Stimulated activated CD4-positive, alpha-beta T cell treated with anti-CD3 and anti-CD28 coated beads, Interleukin-4, amount 100 ng/mL, for 4 hours (primary cell): ENCODE measurements around the gene CDK6.

Experiments
- DNase-seq, 2 experiments: peaks; one replicate each; pipeline ENCODE4 v3.0.0-alpha.2; 2020

Gene CDK6

GRCh38 chr7:92824901-92825480 lies 11.4 kb downstream of the CDK6 start:
- no peak for DNase-seq

DNA sequence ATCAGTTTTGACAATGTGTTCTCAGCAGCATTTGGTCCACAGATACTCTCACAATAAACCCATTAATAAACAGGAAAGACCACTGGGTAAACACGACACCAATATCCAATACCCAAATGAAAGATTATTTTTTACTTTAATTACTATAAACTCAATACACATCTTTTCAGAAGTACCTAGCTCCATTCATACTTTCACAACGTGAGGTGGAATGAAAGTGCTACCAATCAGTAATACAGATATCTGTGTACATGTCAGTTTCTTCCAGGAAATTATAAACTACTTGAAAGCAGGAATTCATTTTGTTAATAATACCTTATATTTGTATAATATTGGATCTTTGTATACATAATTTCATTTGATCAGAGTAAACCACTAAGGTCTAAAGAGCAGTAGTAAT lies 11.9 kb downstream of the CDK6 start:
- no peak for DNase-seq

GRCh38 chr7:92823042-92823441 lies 13.3 kb downstream of the CDK6 start:
- no peak for DNase-seq

GRCh38 chr7:92820191-92820590 lies 16.2 kb downstream of the CDK6 start:
- no peak for DNase-seq

DNA sequence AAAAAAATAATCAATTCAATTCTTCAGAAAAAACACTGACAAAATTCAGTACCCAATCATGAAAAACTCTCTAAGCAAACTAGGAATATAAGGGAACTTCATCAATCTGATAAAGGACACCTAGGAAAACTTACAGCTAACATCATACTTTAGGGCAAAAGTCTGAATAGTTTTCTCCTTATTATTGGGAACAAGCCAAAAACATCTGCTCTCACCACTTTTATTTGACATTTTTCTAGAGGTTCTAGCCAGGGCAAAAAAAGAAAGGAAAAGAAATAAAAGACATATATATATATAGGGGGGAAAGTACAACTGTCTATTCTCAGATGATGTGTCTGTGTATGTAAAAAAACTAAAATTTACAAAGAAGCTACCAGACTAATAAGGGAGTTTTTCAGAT lies 19.0 kb downstream of the CDK6 start:
- no peak for DNase-seq

DNA sequence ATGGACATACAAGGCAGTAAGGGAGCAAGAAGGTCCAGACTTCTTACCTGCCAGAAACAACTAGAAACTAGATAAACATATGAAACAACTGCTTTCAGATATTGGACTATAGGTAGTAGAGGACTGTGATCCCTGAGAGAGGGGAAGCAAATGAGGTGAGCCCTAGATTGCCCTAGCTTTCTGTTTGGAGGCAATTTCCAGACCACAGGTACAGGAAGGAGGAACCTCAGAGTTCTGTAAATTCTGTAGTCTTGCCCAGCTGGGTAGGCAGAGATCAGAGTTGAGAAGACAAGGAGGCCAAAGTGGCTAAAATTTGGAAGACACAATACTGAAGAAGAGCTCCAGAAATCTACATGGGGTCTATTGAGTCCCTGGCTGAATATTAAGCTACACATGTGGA lies 21.0 kb downstream of the CDK6 start:
- DNase-seq: no peak

GRCh38 chr7:92813390-92814024 lies 22.9 kb downstream of the CDK6 start:
- DNase-seq: peak in 1 of 2 experiments; percentile 15

DNA sequence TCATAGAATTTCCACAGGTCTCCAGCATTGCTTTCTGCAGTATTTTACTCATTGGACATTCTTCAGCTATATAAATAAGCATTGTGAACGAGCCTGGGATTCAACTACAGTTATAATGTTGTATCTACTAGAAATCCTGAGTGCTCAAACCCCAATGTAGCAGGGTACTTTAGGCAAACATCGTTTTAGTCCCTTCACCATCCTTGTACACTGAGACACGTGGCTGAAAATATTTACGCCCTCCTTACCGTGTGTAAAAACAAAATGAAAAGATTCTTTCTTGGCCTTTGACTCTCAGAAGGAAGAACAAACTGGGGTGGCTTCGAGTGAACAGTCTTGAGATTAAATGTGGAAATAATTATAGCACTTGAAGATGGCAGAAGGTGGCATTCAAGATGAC lies 25.2 kb downstream of the CDK6 start:
- no peak for DNase-seq

DNA sequence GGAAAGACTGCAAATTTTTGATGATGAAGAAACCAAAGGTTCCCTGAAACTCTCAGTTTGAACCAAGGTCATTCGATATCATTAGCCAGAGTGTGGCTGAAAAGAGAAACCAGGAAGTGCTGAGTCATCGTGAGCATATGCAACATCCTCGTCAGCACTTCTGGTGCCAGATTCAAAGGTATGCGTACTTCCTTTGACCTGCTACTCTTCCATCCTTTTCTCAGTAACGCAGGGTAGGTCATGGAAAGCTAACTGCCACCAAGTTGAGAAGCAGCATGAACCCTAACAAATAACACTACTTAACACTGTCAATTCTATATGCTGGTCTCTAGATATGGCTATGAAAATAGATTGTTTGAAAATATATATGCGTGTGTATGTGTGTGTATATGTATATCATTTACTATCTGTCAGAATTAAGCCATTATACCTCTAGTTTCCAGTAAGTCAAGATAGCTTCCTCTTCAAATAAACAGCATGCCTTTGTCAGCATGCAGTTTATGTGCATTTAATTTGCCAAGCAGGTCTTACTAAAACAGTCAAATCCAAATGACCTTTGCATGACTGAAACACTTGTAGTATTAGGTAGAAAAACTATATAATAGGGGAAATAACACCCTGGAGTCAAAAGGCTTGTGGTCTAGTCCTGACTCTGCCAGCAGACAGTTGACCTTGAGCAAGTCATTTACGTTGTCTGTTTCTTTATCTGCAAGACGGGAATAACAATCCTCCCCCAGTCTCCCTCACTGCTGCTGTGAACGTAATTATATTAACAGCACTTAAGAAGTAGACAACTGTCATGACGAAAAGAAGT lies 26.4 kb downstream of the CDK6 start:
- peak; percentile 16 to 66 for DNase-seq

DNA sequence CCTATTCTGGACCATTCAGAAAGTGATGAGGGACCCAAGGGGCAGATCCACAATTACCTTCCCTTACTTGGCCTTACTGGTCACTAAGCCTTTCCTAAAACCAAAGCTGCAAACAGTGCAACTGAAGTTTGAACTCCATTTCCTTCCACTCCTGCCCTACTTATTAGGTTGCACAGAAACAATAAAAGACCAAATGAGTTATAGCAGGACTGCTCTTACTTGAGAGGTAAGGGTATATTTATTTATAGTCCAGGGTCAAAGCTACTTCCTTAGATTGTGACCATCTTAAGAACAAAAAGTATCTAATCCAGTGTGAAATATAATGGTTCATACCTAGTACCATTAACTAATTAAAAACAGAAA lies 27.0 kb downstream of the CDK6 start:
- no peak for DNase-seq

GRCh38 chr7:92808635-92809034 lies 27.7 kb downstream of the CDK6 start:
- no peak for DNase-seq

GRCh38 chr7:92808006-92808405 lies 28.4 kb downstream of the CDK6 start:
- DNase-seq: no peak

DNA sequence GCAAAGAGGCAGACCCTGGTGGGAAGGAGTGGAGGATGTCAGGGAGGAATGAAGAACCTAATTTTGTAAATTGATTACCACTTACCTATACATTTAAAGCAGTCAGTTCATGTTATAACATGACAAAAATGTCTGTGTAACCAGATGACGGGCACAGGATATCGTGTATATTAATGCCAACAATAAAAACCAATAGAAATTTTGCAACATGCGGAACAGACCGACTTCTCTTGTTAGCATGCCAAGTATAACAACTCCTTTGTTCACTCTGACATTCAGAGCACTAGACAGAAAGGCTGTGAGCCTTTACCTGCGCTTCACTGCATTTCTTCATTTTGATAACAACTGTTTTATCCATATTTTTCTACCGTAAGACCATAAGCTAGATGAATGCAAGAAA lies 29.9 kb downstream of the CDK6 start:
- no peak for DNase-seq

GRCh38 chr7:92802406-92802805 lies 34.0 kb downstream of the CDK6 start:
- DNase-seq: no peak

DNA sequence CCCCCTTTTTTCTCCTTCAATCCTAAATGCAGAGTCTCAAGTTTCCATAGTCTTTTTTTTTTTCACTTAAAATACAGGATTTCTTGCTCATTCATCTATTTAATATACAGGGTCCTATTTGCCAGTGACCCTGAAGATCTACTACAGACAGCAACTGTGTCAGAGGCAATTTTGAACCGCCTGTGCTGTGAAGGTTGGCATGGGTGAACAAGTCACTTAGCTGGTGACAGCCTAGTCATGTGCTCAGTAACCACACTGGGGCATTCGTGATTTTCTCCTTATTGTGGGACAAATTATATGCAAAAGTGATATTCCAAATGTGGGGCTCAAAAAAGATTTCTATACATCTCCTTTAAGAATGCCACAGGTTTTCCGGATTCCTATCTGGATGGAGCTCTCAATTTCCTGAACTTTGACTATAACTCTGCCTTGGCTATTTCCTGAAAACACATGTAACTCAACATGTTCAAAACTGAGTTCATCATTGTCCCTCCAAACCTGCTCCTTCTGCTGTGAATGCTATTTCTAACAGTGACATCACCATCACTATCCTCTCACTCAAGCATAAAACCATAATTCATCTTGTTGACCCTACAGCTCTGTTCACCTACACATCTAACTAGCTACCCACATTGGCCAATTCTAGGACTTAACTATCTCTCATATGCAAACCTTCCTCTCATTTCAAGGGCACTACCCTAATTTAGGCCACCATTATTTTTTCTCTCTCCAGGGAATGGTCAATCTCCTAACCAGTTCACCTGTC lies 36.7 kb downstream of the CDK6 start:
- DNase-seq: no peak

GRCh38 chr7:92798517-92799249 lies 37.7 kb downstream of the CDK6 start:
- DNase-seq: no peak

DNA sequence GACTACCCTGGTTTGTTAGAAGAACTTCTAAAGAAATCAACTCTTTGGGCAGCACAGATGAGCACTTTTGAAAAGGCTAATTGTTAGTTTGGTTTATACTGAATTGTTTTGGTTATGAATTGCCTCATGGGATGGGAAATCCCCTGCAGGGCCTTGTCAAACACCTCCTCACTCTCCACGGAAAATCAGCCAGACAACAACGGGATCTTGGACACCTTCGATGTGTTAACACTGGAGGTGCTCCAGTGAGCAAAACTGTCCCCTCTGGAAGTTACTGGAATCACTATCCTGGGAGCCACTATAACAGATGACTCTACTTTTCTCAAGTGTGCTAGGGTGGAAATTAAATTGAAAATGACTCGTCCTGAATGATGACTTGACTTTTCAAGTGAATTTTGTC lies 38.7 kb downstream of the CDK6 start:
- peak; percentile 5 to 14 for DNase-seq

GRCh38 chr7:92797284-92797683 lies 39.1 kb downstream of the CDK6 start:
- no peak for DNase-seq

- no peak for DNase-seq
Observed at GRCh38 chr7:92794831-92795230, 41.5 kb downstream of the CDK6 start.

GRCh38 chr7:92794391-92794790 lies 42.0 kb downstream of the CDK6 start:
- no peak for DNase-seq

- no peak for DNase-seq
Observed at GRCh38 chr7:92793656-92794205, 42.6 kb downstream of the CDK6 start.

DNA sequence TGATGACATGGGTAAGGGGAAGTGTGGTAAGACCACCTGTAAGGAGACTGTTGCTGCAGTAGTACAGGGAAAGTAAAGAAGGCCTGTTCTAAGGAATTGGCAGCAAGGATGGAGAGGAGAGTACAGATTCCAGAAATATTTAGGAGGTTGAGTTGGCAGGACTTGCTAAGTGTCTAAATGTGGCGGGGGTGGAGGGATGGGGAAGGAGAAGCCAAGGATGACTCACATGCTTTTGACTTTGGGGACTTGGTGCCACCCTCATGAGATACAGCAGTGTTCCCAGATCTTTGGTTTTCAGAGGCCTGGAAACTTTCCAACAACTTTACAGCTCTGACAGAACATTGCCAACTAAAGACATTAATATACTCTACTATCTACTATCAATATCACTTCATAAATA lies 45.4 kb downstream of the CDK6 start:
- DNase-seq: no peak
